DND-41 (cell line): ENCODE measurements around the gene ABLIM2.

Experiments used
- ATAC-seq: fragments of 200-7000 bp; cut with Tn5 transposase; 3 replicates; pipeline ENCODE4 v1.9.1; 2021; ENCODE audit warnings: low read depth; ENCODE audit not compliant: insufficient read depth
- DNase-seq: peaks from one replicate; pipeline ENCODE4 v3.0.0-alpha.2; 2020
- H2AFZ ChIP-seq: 2 replicates; pipeline ENCODE4 v1.6.0; 2012; ENCODE audit warnings: low read depth, low read length
- H3K27ac ChIP-seq: 2 replicates; pipeline ENCODE4 v1.5.1; 2012; ENCODE audit warnings: low read length, inconsistent platforms
- H3K27me3 ChIP-seq: fragments of 200-600 bp; sonication (generic); 2 replicates; pipeline ENCODE4 v1.6.0; 2012; ENCODE audit warnings: low read length, mild to moderate bottlenecking, inconsistent platforms; ENCODE audit not compliant: insufficient read depth, poor library complexity
- H3K36me3 ChIP-seq: 2 replicates; pipeline ENCODE4 v1.5.1; 2012; ENCODE audit warnings: low read length, inconsistent platforms; ENCODE audit not compliant: insufficient read depth
- H3K4me1 ChIP-seq: 2 replicates; pipeline ENCODE4 v1.5.1; 2012; ENCODE audit warnings: mild to moderate bottlenecking, low read length; ENCODE audit not compliant: insufficient read depth
- H3K4me2 ChIP-seq: 2 replicates; pipeline ENCODE4 v1.6.0; 2012; ENCODE audit warnings: mild to moderate bottlenecking, moderate library complexity, low read length, inconsistent platforms; ENCODE audit not compliant: insufficient read depth
- H3K4me3 ChIP-seq, 2 experiments: fragments of 200-600 bp in 1 of 2; shearing (Covaris generic) in 1 of 2; 2 replicates each; pipeline ENCODE4 v1.5.1; 2012 to 2016; ENCODE audit warnings: inconsistent platforms in 2 of 2, low read length in 2 of 2, mild to moderate bottlenecking in 2 of 2, low read depth in 1 of 2, moderate library complexity in 1 of 2
- H3K79me2 ChIP-seq: 2 replicates; pipeline ENCODE4 v1.6.0; 2012; ENCODE audit warnings: low read length, inconsistent platforms; ENCODE audit not compliant: insufficient read depth
- H3K9ac ChIP-seq: 2 replicates; pipeline ENCODE4 v1.6.0; 2012; ENCODE audit warnings: low read depth, mild to moderate bottlenecking, inconsistent platforms, low read length, moderate library complexity
- H3K9me3 ChIP-seq: 2 replicates; pipeline ENCODE4 v1.5.1; 2012; ENCODE audit warnings: low read length, moderate library complexity, mild to moderate bottlenecking, inconsistent platforms; ENCODE audit not compliant: insufficient read depth, severe bottlenecking
- H4K20me1 ChIP-seq: 2 replicates; pipeline ENCODE4 v1.6.0; 2012; ENCODE audit warnings: low read length; ENCODE audit not compliant: insufficient read depth
- CTCF ChIP-seq: IDR thresholded peaks from 2 replicates; pipeline ENCODE4 v1.5.1; 2012; ENCODE audit warnings: borderline replicate concordance, low read length, moderate library complexity, mild to moderate bottlenecking; ENCODE audit not compliant: poor library complexity, severe bottlenecking; ENCODE audit errors: extremely low read depth
- EZH2 ChIP-seq: IDR thresholded peaks from 3 replicates; pipeline ENCODE4 v1.6.1; 2012; ENCODE audit warnings: borderline replicate concordance, low read depth, mild to moderate bottlenecking, moderate library complexity, low read length, inconsistent platforms; ENCODE audit not compliant: severe bottlenecking

Gene ABLIM2

GRCh38 chr4:8147231-8147970 lies 11.2 kb downstream of the ABLIM2 start:
- Histone ChIP-seq H3K27me3 (no peaks in the 10 kb centered on the region), H4K20me1 (peaks cover 5% of the 10 kb centered on the region; the same call in 1 of the 2 replicates), H3K9ac (no peak overlapping the region), H3K36me3 (no peaks in the 10 kb centered on the region), H3K4me2 (no peak overlapping the region), H3K79me2 (no peaks in the 10 kb centered on the region), H3K9me3 (no peaks in the 10 kb centered on the region), H3K4me1 (no peaks in the 10 kb centered on the region), H3K4me3 (no peak overlapping the region), H2AFZ (no peak overlapping the region), H3K27ac (no peak overlapping the region)
- TF ChIP-seq EZH2 (no peak), CTCF (no peak)
- DNase-seq (no peak), ATAC-seq (peak; percentile 37; the same call in 1 of the 3 replicates)

- Histone ChIP-seq H2AFZ (no peak overlapping the region), H3K27me3 (no peaks in the 10 kb centered on the region), H3K27ac (no peak overlapping the region), H3K4me2 (no peak overlapping the region), H3K4me1 (no peaks in the 10 kb centered on the region), H4K20me1 (peaks cover 5% of the 10 kb centered on the region; the same call in 1 of the 2 replicates), H3K9ac (no peak overlapping the region), H3K4me3 (no peak overlapping the region), H3K36me3 (no peaks in the 10 kb centered on the region), H3K9me3 (no peaks in the 10 kb centered on the region), H3K79me2 (no peaks in the 10 kb centered on the region)
- no peak for ATAC-seq
- TF ChIP-seq EZH2 (no peak), CTCF (no peak)
- no peak for DNase-seq
Measured at GRCh38 chr4:8146157-8146556, 12.5 kb downstream of the ABLIM2 start.

- DNase-seq: no peak
Measured at GRCh38 chr4:8144359-8144758, 14.3 kb downstream of the ABLIM2 start.

More at GRCh38 chr4:8144359-8144758, 14.3 kb downstream of the ABLIM2 start:
- no peaks in the 10 kb centered on the region for H3K27me3 ChIP-seq
- ATAC-seq: no peak
- no peak for TF ChIP-seq CTCF
- TF ChIP-seq EZH2: no peak
- H3K9me3 ChIP-seq: no peaks in the 10 kb centered on the region
- H4K20me1 ChIP-seq: peaks cover 3% of the 10 kb centered on the region; the same call in 1 of the 2 replicates
- no peak overlapping the region for H3K4me3 ChIP-seq
- H3K4me2 ChIP-seq: no peak overlapping the region
- H2AFZ ChIP-seq: no peak overlapping the region
- no peaks in the 10 kb centered on the region for H3K36me3 ChIP-seq
- no peaks in the 10 kb centered on the region for H3K79me2 ChIP-seq
- no peak overlapping the region for H3K27ac ChIP-seq
- no peak overlapping the region for H3K9ac ChIP-seq
- H3K4me1 ChIP-seq: no peaks in the 10 kb centered on the region
